Glutamatergic neuron (in vitro differentiated cells): Measurements from ENCODE around the gene TMEM108. TPM values are rescaled to one million over a fixed set of nuclear protein-coding genes. Genes with fewer than 3 reads are reported as not detected.

Experiments
- DNase-seq: peaks from one replicate; pipeline ENCODE4 v3.0.0; 2022
- H3K27ac Mint-ChIP-seq: one replicate; pipeline ENCODE4 v1.8.0; 2020; ENCODE audit warnings: mild to moderate bottlenecking, mixed read lengths, inconsistent platforms; ENCODE audit not compliant: unreplicated experiment
- H3K27me3 Mint-ChIP-seq: one replicate; pipeline ENCODE4 v1.8.0; 2020; ENCODE audit warnings: mild to moderate bottlenecking, moderate library complexity, mixed read lengths, inconsistent platforms; ENCODE audit not compliant: unreplicated experiment
- H3K36me3 Mint-ChIP-seq: one replicate; pipeline ENCODE4 v1.8.0; 2020; ENCODE audit warnings: mild to moderate bottlenecking, mixed read lengths, inconsistent platforms; ENCODE audit not compliant: unreplicated experiment
- H3K4me1 Mint-ChIP-seq: one replicate; pipeline ENCODE4 v1.8.0; 2020; ENCODE audit warnings: mild to moderate bottlenecking, low read depth, mixed read lengths, inconsistent platforms; ENCODE audit not compliant: unreplicated experiment
- H3K4me3 Mint-ChIP-seq: one replicate; pipeline ENCODE4 v1.8.0; 2020; ENCODE audit warnings: mild to moderate bottlenecking, mixed read lengths, inconsistent platforms; ENCODE audit not compliant: unreplicated experiment
- H3K9me3 Mint-ChIP-seq: one replicate; pipeline ENCODE4 v1.8.0; 2020; ENCODE audit warnings: mild to moderate bottlenecking, moderate library complexity, mixed read lengths, inconsistent platforms; ENCODE audit not compliant: unreplicated experiment
- CTCF ChIP-seq: fragments of 200-600 bp; sonication (generic); IDR thresholded peaks from one replicate; pipeline ENCODE4 v1.5.0; 2021; ENCODE audit not compliant: partially characterized antibody, unreplicated experiment
- total RNA-seq: library from RNA; stranded (reverse); fragmentation: NEBNext Ultra II Directional; extraction: Animal tissue kit (Norgen Biotek cat#: 25700); gene quantifications from one replicate; pipeline ENCODE4 v1.2.1, GENCODE V29; 2021; ENCODE audit not compliant: unreplicated experiment

Gene TMEM108
- total RNA-seq, 1 donor from 2014 or later: 9.0 TPM

DNA sequence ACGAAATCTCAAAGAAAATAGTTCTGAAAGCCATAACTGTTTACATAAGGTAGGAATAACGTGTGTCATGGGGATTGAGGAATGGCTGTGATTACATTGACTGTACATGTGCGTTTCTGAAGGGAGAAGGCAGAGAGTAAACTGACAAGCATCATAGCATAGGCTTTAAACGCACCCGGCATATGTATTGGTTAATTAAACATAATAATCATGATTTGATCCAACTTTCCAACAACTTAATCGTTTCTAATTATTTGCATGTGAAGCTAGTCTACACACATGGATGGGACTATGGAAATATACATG, 3.3 kb downstream of the TMEM108 start:
- peak; percentile 2 for TF ChIP-seq CTCF
- H3K36me3 Mint-ChIP-seq: no peaks in the 10 kb centered on the region
- no peaks in the 10 kb centered on the region for H3K27me3 Mint-ChIP-seq
- no peak for DNase-seq
- H3K9me3 Mint-ChIP-seq: peaks cover 3% of the 10 kb centered on the region
- H3K27ac Mint-ChIP-seq: no peak overlapping the region
- no peak overlapping the region for H3K4me3 Mint-ChIP-seq
- H3K4me1 Mint-ChIP-seq: peaks cover 4% of the 10 kb centered on the region

DNA sequence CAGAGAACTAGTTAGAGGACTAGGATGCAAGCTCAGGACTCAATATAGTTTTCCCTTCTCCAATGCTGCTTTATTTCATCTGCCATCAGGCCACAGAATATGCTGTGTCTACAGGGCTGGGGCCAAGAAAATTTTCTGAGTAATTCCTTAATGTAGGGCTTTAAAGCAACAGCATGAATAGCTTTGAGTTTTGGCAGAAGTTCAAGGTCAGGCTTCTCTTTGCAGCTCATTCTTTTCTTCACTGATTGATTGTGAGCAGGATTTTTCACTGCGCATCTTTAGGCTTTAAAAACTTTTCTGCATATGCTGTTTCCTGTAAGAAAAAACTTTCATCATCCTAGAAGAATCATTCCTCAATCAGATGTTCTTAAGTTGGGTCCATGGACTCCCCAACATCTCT, 4.6 kb downstream of the TMEM108 start:
- H3K27me3 Mint-ChIP-seq: no peaks in the 10 kb centered on the region
- no peaks in the 10 kb centered on the region for H3K36me3 Mint-ChIP-seq
- no peak for DNase-seq
- no peak for TF ChIP-seq CTCF
- H3K4me1 Mint-ChIP-seq: peaks cover 2% of the 10 kb centered on the region
- no peak overlapping the region for H3K4me3 Mint-ChIP-seq
- no peak overlapping the region for H3K27ac Mint-ChIP-seq
- peaks cover 3% of the 10 kb centered on the region for H3K9me3 Mint-ChIP-seq

GRCh38 chr3:133047980-133048379, 9.8 kb downstream of the TMEM108 start:
- no peak overlapping the region for H3K4me3 Mint-ChIP-seq
- no peak for DNase-seq
- H3K9me3 Mint-ChIP-seq: no peaks in the 10 kb centered on the region
- H3K36me3 Mint-ChIP-seq: no peaks in the 10 kb centered on the region
- H3K27me3 Mint-ChIP-seq: no peaks in the 10 kb centered on the region
- no peak for TF ChIP-seq CTCF
- no peak overlapping the region for H3K27ac Mint-ChIP-seq
- H3K4me1 Mint-ChIP-seq: no peaks in the 10 kb centered on the region

DNA sequence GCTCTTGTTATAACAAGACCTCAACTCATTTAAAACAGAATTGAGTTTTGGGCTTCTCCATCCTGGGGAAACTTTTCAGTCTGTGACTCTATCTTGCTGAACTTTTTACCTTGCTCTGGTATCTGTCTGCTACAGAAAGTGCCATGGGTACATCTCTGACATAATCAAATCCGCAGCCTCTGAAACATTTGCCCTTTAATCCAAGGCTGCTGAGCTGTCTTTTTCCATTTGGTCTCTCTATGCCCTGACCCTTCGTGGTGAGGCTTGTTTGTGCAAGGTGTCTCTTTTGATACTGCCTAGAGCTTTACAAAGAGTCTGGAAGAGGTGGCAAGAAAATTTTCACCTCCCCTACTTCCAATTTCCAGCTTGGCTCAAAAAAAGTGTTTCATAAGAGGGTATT, 11.3 kb downstream of the TMEM108 start:
- Mint-ChIP-seq H3K27me3 (no peaks in the 10 kb centered on the region), H3K27ac (no peak overlapping the region), H3K4me3 (no peak overlapping the region), H3K9me3 (no peaks in the 10 kb centered on the region), H3K4me1 (no peaks in the 10 kb centered on the region), H3K36me3 (no peaks in the 10 kb centered on the region)
- DNase-seq: no peak
- TF ChIP-seq CTCF: no peak

DNA sequence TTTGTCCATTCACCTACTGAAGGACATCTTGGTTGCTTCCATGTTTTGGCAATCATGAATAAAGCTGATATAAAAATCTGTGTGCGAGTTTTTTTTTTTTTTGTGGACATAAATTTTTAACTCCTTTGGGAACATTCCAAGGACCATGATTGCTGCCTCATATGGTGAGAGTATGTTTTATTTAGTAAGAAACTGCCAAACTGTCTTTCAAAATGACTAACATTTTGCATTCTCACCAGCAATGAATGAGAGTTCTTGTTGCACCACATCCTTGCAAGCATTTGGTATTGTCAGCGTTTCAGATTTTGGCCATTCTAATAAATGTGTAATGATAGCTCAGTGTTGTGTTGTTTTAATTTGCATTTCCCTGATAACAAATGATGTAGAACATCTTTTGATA, 12.7 kb downstream of the TMEM108 start:
- Mint-ChIP-seq H3K9me3 (no peaks in the 10 kb centered on the region), H3K27me3 (no peaks in the 10 kb centered on the region), H3K27ac (no peak overlapping the region), H3K4me3 (no peak overlapping the region), H3K36me3 (no peaks in the 10 kb centered on the region), H3K4me1 (no peaks in the 10 kb centered on the region)
- TF ChIP-seq CTCF: no peak
- DNase-seq: no peak
